H1 (cell line): ENCODE measurements around the gene ANKRD27. TPM values are rescaled to one million over a fixed set of nuclear protein-coding genes. Genes with fewer than 3 reads are reported as not detected.

Experiments
- CTCF ChIA-PET: fragments of 300-600 bp; sonication (Branson Sonifier 250); formaldehyde crosslinking; loops from one replicate; lab custom pipeline; 2021; ENCODE audit not compliant: partially characterized antibody; lab: Charles Lee
- POLR2A ChIA-PET: fragments of 300-600 bp; sonication (Branson Sonifier 250); formaldehyde crosslinking; loops from one replicate; lab custom pipeline; 2021; ENCODE audit warnings: inconsistent platforms; ENCODE audit not compliant: partially characterized antibody; lab: Charles Lee
- DNase-seq, 2 experiments: peaks; one replicate each; pipeline versions ENCODE4 v3.0.0 to v3.0.0-alpha.2; 2010 to 2022; ENCODE audit warnings: low spot score in 2 of 2, low read depth in 1 of 2, mixed read lengths in 1 of 2
- FAIRE-seq: peaks from 2 replicates; lab custom pipeline; 2011; peaks lifted over from hg19 to GRCh38; lab: Jason Lieb, UNC
- H2AFZ ChIP-seq: 2 replicates; pipeline ENCODE4 v1.8.1; 2012; ENCODE audit warnings: low read length, inconsistent platforms
- H2AK5ac ChIP-seq: 2 replicates; pipeline ENCODE4 v1.6.1; 2013; ENCODE audit warnings: low read depth, low read length
- H2BK120ac ChIP-seq: replicated peaks from 2 replicates; pipeline ENCODE3; 2013; ENCODE audit warnings: low read depth, low read length, inconsistent platforms
- H2BK12ac ChIP-seq: 2 replicates; pipeline ENCODE4 v1.6.1; 2013; ENCODE audit warnings: low read depth, low read length
- H2BK15ac ChIP-seq: 2 replicates; pipeline ENCODE4 v1.6.1; 2013; ENCODE audit warnings: low read length
- H2BK20ac ChIP-seq: 2 replicates; pipeline ENCODE4 v1.6.1; 2013; ENCODE audit warnings: low read length
- H2BK5ac ChIP-seq: 2 replicates; pipeline ENCODE4 v1.6.1; 2013; ENCODE audit warnings: low read depth, low read length
- H3K14ac ChIP-seq: 2 replicates; pipeline ENCODE4 v1.6.1; 2013; ENCODE audit warnings: inconsistent platforms; ENCODE audit not compliant: insufficient read length
- H3K18ac ChIP-seq: 2 replicates; pipeline ENCODE4 v1.6.1; 2013; ENCODE audit warnings: low read length; ENCODE audit errors: extremely low read depth
- H3K23ac ChIP-seq: 2 replicates; pipeline ENCODE4 v1.6.1; 2013; ENCODE audit warnings: inconsistent platforms; ENCODE audit not compliant: insufficient read length
- H3K23me2 ChIP-seq: 2 replicates; pipeline ENCODE4 v1.6.1; 2013; ENCODE audit warnings: low read depth, low read length
- H3K27ac ChIP-seq: 2 replicates; pipeline ENCODE4 v1.6.1; 2011; ENCODE audit warnings: low read depth, low read length, inconsistent platforms
- H3K27me3 ChIP-seq, 4 experiments: replicated peaks in 1 of 4; 1 replicate in 1 of 4; 2 replicates in 3 of 4; pipeline versions ENCODE4 v1.6.1 to v1.8.1; 2011 to 2013; ENCODE audit warnings: low read length in 3 of 4, mild to moderate bottlenecking in 3 of 4, inconsistent platforms in 2 of 4, mixed read lengths in 2 of 4, moderate library complexity in 1 of 4; ENCODE audit not compliant: control insufficient read depth in 3 of 4, insufficient read depth in 3 of 4; ENCODE audit errors: extremely low read depth in 1 of 4
- H3K36me3 ChIP-seq, 4 experiments: 2 replicates each; pipeline versions ENCODE4 v1.6.1 to v1.8.1; 2011 to 2013; ENCODE audit warnings: mild to moderate bottlenecking in 4 of 4, low read length in 3 of 4, moderate library complexity in 2 of 4, control low read depth in 1 of 4, inconsistent platforms in 1 of 4; ENCODE audit not compliant: insufficient read depth in 4 of 4, control insufficient read depth in 2 of 4
- H3K4ac ChIP-seq: replicated peaks from 2 replicates; pipeline ENCODE3; 2013; ENCODE audit warnings: low read length, low read depth, mixed read lengths, inconsistent platforms; ENCODE audit not compliant: insufficient read length
- H3K4me1 ChIP-seq, 4 experiments: replicated peaks in 1 of 4; 1 replicate in 1 of 4; 2 replicates in 3 of 4; pipeline versions ENCODE4 v1.6.1 to v1.8.1; 2011 to 2013; ENCODE audit warnings: low read length in 3 of 4, inconsistent platforms in 2 of 4, mixed read lengths in 1 of 4; ENCODE audit not compliant: insufficient read depth in 4 of 4, control insufficient read depth in 3 of 4
- H3K4me2 ChIP-seq, 2 experiments: 2 replicates each; pipeline versions ENCODE4 v1.6.1 to v1.8.1; 2011 to 2013; ENCODE audit warnings: low read depth in 2 of 2, low read length in 2 of 2, control low read depth in 1 of 2, inconsistent platforms in 1 of 2, mild to moderate bottlenecking in 1 of 2; ENCODE audit not compliant: insufficient read depth in 1 of 2
- H3K4me3 ChIP-seq, 4 experiments: fragments of 200-600, 300-600 bp in 1 of 4; sonication (generic), shearing (Covaris generic), sonication (Bioruptor Twin) in 1 of 4; 2 replicates each; pipeline versions ENCODE4 v1.5.1 to v1.8.1; 2011 to 2016; ENCODE audit warnings: low read length in 4 of 4, low read depth in 3 of 4, control low read depth in 2 of 4, inconsistent platforms in 2 of 4, mild to moderate bottlenecking in 2 of 4, mixed read lengths in 1 of 4, moderate library complexity in 1 of 4; ENCODE audit not compliant: insufficient read depth in 2 of 4; ENCODE audit errors: extremely low read depth in 1 of 4
- H3K56ac ChIP-seq: replicated peaks from 2 replicates; pipeline ENCODE3; 2013; ENCODE audit warnings: low read depth, mild to moderate bottlenecking, mixed read lengths, low read length, inconsistent platforms; ENCODE audit not compliant: insufficient read length
- H3K79me1 ChIP-seq: 2 replicates; pipeline ENCODE4 v1.6.1; 2013; ENCODE audit warnings: low read depth, low read length, control low read depth
- H3K79me2 ChIP-seq, 2 experiments: 2 replicates each; pipeline versions ENCODE4 v1.6.1 to v1.8.1; 2012 to 2013; ENCODE audit warnings: low read length in 2 of 2, mild to moderate bottlenecking in 2 of 2, inconsistent platforms in 1 of 2; ENCODE audit not compliant: insufficient read depth in 2 of 2, control insufficient read depth in 1 of 2
- H3K9ac ChIP-seq, 4 experiments: replicated peaks in 1 of 4; 1 replicate in 1 of 4; 2 replicates in 3 of 4; pipeline versions ENCODE4 v1.6.1 to v1.8.1; 2011 to 2013; ENCODE audit warnings: low read depth in 3 of 4, low read length in 3 of 4, control low read depth in 2 of 4, mild to moderate bottlenecking in 2 of 4, moderate library complexity in 2 of 4, inconsistent platforms in 1 of 4; ENCODE audit errors: extremely low read depth in 1 of 4
- H3K9me3 ChIP-seq, 2 experiments: 2 replicates each; pipeline versions ENCODE4 v1.6.1 to v1.8.1; 2012 to 2013; ENCODE audit warnings: mild to moderate bottlenecking in 2 of 2, moderate library complexity in 2 of 2, control low read depth in 1 of 2, inconsistent platforms in 1 of 2, low read depth in 1 of 2, low read length in 1 of 2, mixed read lengths in 1 of 2; ENCODE audit not compliant: insufficient read depth in 2 of 2
- H4K20me1 ChIP-seq, 2 experiments: replicated peaks in 1 of 2; 2 replicates each; pipeline versions ENCODE3 to v1.8.1; 2011 to 2013; ENCODE audit warnings: inconsistent platforms in 2 of 2, low read length in 2 of 2, mild to moderate bottlenecking in 1 of 2; ENCODE audit not compliant: insufficient read depth in 2 of 2, control insufficient read depth in 1 of 2
- H4K5ac ChIP-seq: 2 replicates; pipeline ENCODE4 v1.6.1; 2013; ENCODE audit warnings: low read length, low read depth, mixed read lengths, inconsistent platforms; ENCODE audit not compliant: insufficient read length
- H4K8ac ChIP-seq: 2 replicates; pipeline ENCODE4 v1.8.0; 2013; ENCODE audit warnings: mild to moderate bottlenecking, moderate library complexity, low read length, inconsistent platforms; ENCODE audit not compliant: insufficient read depth; ENCODE audit errors: extremely low read depth
- H4K91ac ChIP-seq: replicated peaks from 2 replicates; pipeline ENCODE3; 2013; ENCODE audit warnings: low read length, mixed read lengths, inconsistent platforms; ENCODE audit not compliant: insufficient read length
- RNF2 ChIP-seq: fragments of 200-900, 300-1000 bp; sonication (generic); IDR thresholded peaks from 2 replicates; pipeline ENCODE4 v1.7.1; 2016; ENCODE audit warnings: borderline replicate concordance, low read depth, mild to moderate bottlenecking, antibody characterized with exemption, low read length; ENCODE audit not compliant: poor library complexity, severe bottlenecking; ENCODE audit errors: missing control alignments
- WGBS, 2 experiments: shearing (Covaris generic) in 1 of 2; methylation state at CpG; one replicate each; pipeline versions ENCODE4 v1.1.6 to v1.1.7; 2013 to 2015; ENCODE audit warnings: low lambda C conversion rate in 2 of 2, mixed read lengths in 2 of 2, inconsistent platforms in 1 of 2, low coverage in 1 of 2, missing lambda C conversion rate in 1 of 2; ENCODE audit not compliant: insufficient replicate concordance in 2 of 2, insufficient coverage in 1 of 2, insufficient read length in 1 of 2; ENCODE audit errors: extremely low coverage in 1 of 2, missing lambda C conversion rate in 1 of 2; 5-methylcytosine and 5-hydroxymethylcytosine counted together
- polyA plus RNA-seq, 7 experiments: library from polyadenylated mRNA; depleted of rRNA in 3 of 7; stranded (reverse) in 5 of 7; unstranded in 2 of 7; fragments of >200 nt in 5 of 7; fragments of 200-250 nt in 2 of 7; gene quantifications; 1 replicate in 5 of 7; 2 replicates in 1 of 7; 4 replicates in 1 of 7; pipeline versions ENCODE4 v1.2.1 to v1.2.3, GENCODE V29; 2011 to 2013; ENCODE audit warnings: missing spikeins in 2 of 7, mixed read lengths in 2 of 7
- total RNA-seq: library from RNA; stranded (reverse); fragmentation: NEBNext Ultra II Directional; extraction: Animal tissue kit (Norgen Biotek cat#: 25700); gene quantifications from 2 replicates; pipeline ENCODE4 v1.2.1, GENCODE V29; 2021

The ANKRD27 gene
- total and polyA plus RNA-seq, 2 of the 8 experiments (the other 6 are each of a cell fraction or from before 2014, with no cell fraction given): 27.9 to 55.7 TPM

- Histone ChIP-seq H3K18ac (no peak overlapping the region), H3K4ac (no peak overlapping the region), H3K4me1 (peaks cover 0 to 6% (median 3%) of the 10 kb centered on the region in 4 experiments; a peak in 3 of 7 replicates), H2BK120ac (no peak overlapping the region), H4K8ac (no peak overlapping the region), H3K9ac (no peak overlapping the region), H2AFZ (no peak overlapping the region), H3K27me3 (no peaks in the 10 kb centered on the region), H3K27ac (no peak overlapping the region), H2AK5ac (no peak overlapping the region), H3K23ac (no peak overlapping the region), H2BK12ac (no peak overlapping the region), H2BK5ac (no peak overlapping the region), H3K14ac (no peak overlapping the region), H3K23me2 (no peaks in the 10 kb centered on the region), H3K56ac (no peak overlapping the region), H4K5ac (no peak overlapping the region), H2BK15ac (no peak overlapping the region), H3K4me3 (no peak overlapping the region), H3K9me3 (no peaks in the 10 kb centered on the region), H4K91ac (no peak overlapping the region), H2BK20ac (no peak overlapping the region), H3K4me2 (no peak overlapping the region), H3K79me1 (no peaks in the 10 kb centered on the region), H3K79me2 (no peaks in the 10 kb centered on the region; a peak in 1 of 4 replicates), H3K36me3 (peaks cover 0 to 19% (median 9%) of the 10 kb centered on the region in 4 experiments; a peak in 5 of 8 replicates), H4K20me1 (peaks cover 0 to 4% of the 10 kb centered on the region in 2 experiments)
- DNase-seq (no peak), FAIRE-seq (no peak)
- TF ChIP-seq RNF2: no peak
- WGBS, 2 experiments: 94% methylated on average over 10 of the region's 11 CpGs; no CpG with 5 or more reads in 1 of the 2 experiments
- ChIA-PET CTCF (interaction anchor here (0.6 to 3.8 kb wide), 5 partner anchors 16 to 326 kb away, joined by 3 to 15 read pairs (median 3); no protein-coding TSS in a partner anchor), POLR2A (no interaction called here)
These were observed 25.2 kb downstream of the ANKRD27 start for GRCh38 chr19:32649751-32650150.
